HepG2 (cell line): ENCODE data around the gene HDAC4. TPM values are rescaled to one million over a fixed set of nuclear protein-coding genes. Genes with fewer than 3 reads are reported as not detected.

Experiments
- ATAC-seq: fragments of 200-7000 bp; cut with Tn5 transposase; 3 replicates; pipeline ENCODE4 v1.9.1; 2020; ENCODE audit warnings: mild to moderate bottlenecking, moderate library complexity
- BruUV-seq: library from RNA; stranded (reverse); fragments of 400-500 nt; replicated peaks from 2 replicates; lab custom pipeline; 2021; lab: Mats Ljungman, UMichigan
- CTCF ChIA-PET: fragments of 300-600 bp; formaldehyde crosslinking; extraction: SDS; loops from one replicate; lab custom pipeline; 2021; ENCODE audit warnings: low total read pairs, inconsistent platforms, low intra/inter-chr PET ratio; lab: Yijun Ruan, JAX
- POLR2A ChIA-PET: fragments of 350-600 bp; sonication (Branson Sonifier 250); formaldehyde crosslinking; loops from one replicate; lab custom pipeline; 2020; ENCODE audit warnings: antibody characterized with exemption, inconsistent platforms; lab: Yijun Ruan, JAX
- DNase-seq: peaks from one replicate; pipeline ENCODE4 v3.0.0-alpha.2; 2015; ENCODE audit warnings: low spot score
- FAIRE-seq: peaks from 3 replicates; lab custom pipeline; 2011; peaks lifted over from hg19 to GRCh38; lab: Jason Lieb, UNC
- H2AFZ ChIP-seq: one replicate; pipeline ENCODE4 v1.6.1; 2011; ENCODE audit warnings: low read length, inconsistent platforms
- H3K27ac ChIP-seq: fragments of 300-600 bp; 3 replicates; pipeline ENCODE4 v1.8.0; 2011; ENCODE audit warnings: mixed run types, mild to moderate bottlenecking, mixed read lengths, low read length, inconsistent platforms; ENCODE audit not compliant: insufficient read depth; ENCODE audit errors: extremely low read length
- H3K27me3 ChIP-seq, 2 experiments: fragments of 200-600 bp in 1 of 2; 2 replicates in 1 of 2; 3 replicates in 1 of 2; pipeline versions ENCODE4 v1.6.0 to v1.8.0; 2011; ENCODE audit warnings: low read length in 2 of 2, mild to moderate bottlenecking in 2 of 2, moderate library complexity in 2 of 2, inconsistent platforms in 1 of 2; ENCODE audit not compliant: insufficient read depth in 2 of 2, control insufficient read depth in 1 of 2
- H3K36me3 ChIP-seq, 2 experiments: fragments of 200-600 bp in 1 of 2; replicated peaks in 1 of 2; 2 replicates in 1 of 2; 3 replicates in 1 of 2; pipeline versions ENCODE4 v1.5.1 to v1.8.0; 2011; ENCODE audit warnings: low read length in 2 of 2, inconsistent platforms in 1 of 2; ENCODE audit not compliant: insufficient read depth in 2 of 2, control insufficient read depth in 1 of 2
- H3K4me1 ChIP-seq: 2 replicates; pipeline ENCODE4 v1.5.1; 2012; ENCODE audit warnings: low read length, inconsistent platforms; ENCODE audit not compliant: insufficient read depth
- H3K4me2 ChIP-seq: 2 replicates; pipeline ENCODE4 v1.6.0; 2011; ENCODE audit warnings: low read depth, low read length, inconsistent platforms
- H3K4me3 ChIP-seq, 3 experiments: fragments of 200-600 bp in 1 of 3; sonication (generic), shearing (Covaris generic) in 1 of 3; replicated peaks in 1 of 3; 2 replicates each; pipeline ENCODE4 v1.5.1; 2011 to 2016; ENCODE audit warnings: low read length in 3 of 3, inconsistent platforms in 2 of 3, low read depth in 2 of 3, mild to moderate bottlenecking in 2 of 3, control low read depth in 1 of 3, mixed read lengths in 1 of 3; ENCODE audit not compliant: insufficient read depth in 1 of 3
- H3K79me2 ChIP-seq: one replicate; pipeline ENCODE4 v1.6.1; 2011; ENCODE audit warnings: low read length, inconsistent platforms; ENCODE audit not compliant: insufficient read depth
- H3K9ac ChIP-seq: 2 replicates; pipeline ENCODE4 v1.6.0; 2011; ENCODE audit warnings: mild to moderate bottlenecking, low read depth, low read length, inconsistent platforms; ENCODE audit not compliant: insufficient read depth
- H3K9me3 ChIP-seq: 2 replicates; pipeline ENCODE4 v1.5.1; 2012; ENCODE audit warnings: mild to moderate bottlenecking, low read length
- H4K20me1 ChIP-seq: 2 replicates; pipeline ENCODE4 v1.6.0; 2011; ENCODE audit warnings: inconsistent platforms, mild to moderate bottlenecking, low read length, moderate library complexity; ENCODE audit not compliant: insufficient read depth
- AGO2 ChIP-seq: fragments of 200-400 bp; formaldehyde crosslinking; optimal IDR thresholded peaks from 2 replicates; pipeline ENCODE3; 2017; ENCODE audit warnings: mild to moderate bottlenecking, low read depth, low read length, moderate library complexity
- EZH2 ChIP-seq: conservative IDR thresholded peaks from 2 replicates; pipeline ENCODE4 v1.6.1; 2012; ENCODE audit warnings: mild to moderate bottlenecking, low read depth, low read length, moderate library complexity
- MAFF ChIP-seq: IDR thresholded peaks from 2 replicates; pipeline ENCODE4 v1.6.1; 2011; ENCODE audit warnings: low read depth, low read length, improper control_type of control experiment
- MAFK ChIP-seq, 2 experiments: IDR thresholded peaks in 1 of 2; conservative IDR thresholded peaks in 1 of 2; 2 replicates each; pipeline ENCODE4 v1.6.1; 2011; ENCODE audit warnings: improper control_type of control experiment in 2 of 2, low read length in 2 of 2
- REL ChIP-seq: sonication (generic); formaldehyde crosslinking; conservative IDR thresholded peaks from 2 replicates; pipeline ENCODE4 v1.8.0; 2022; ENCODE audit warnings: mild to moderate bottlenecking, missing genetic modification reagents, moderate library complexity
- ZNF180 ChIP-seq: sonication (generic); formaldehyde crosslinking; IDR thresholded peaks from 2 replicates; pipeline ENCODE4 v1.4.0; 2020; ENCODE audit warnings: low read depth, missing genetic modification reagents, borderline replicate concordance
- ZNF20 ChIP-seq: sonication (generic); formaldehyde crosslinking; IDR thresholded peaks from 2 replicates; pipeline ENCODE4 v1.4.0; 2020; ENCODE audit warnings: mild to moderate bottlenecking, moderate library complexity, missing genetic modification reagents
- ZNF768 ChIP-seq: sonication (generic); formaldehyde crosslinking; IDR thresholded peaks from 2 replicates; pipeline ENCODE4 v1.4.0; 2020; ENCODE audit warnings: missing genetic modification reagents
- WGBS: methylation state at CpG from one replicate; pipeline ENCODE4 v1.1.6; 2017; ENCODE audit warnings: low lambda C conversion rate; 5-methylcytosine and 5-hydroxymethylcytosine counted together
- in situ Hi-C: cut with HindIII; loops from 2 replicates; pipeline ENCODE4 v1.10.0; 2017; ENCODE audit warnings: low pct_unique_long_range_greater_than_20kb; ENCODE audit not compliant: extremely low pct_ligation_motif_present
- intact Hi-C: fragments of 100-400 bp; cut with micrococcal nuclease; formaldehyde crosslinking; loops from one replicate; pipeline ENCODE4 v1.10.0; 2022; ENCODE audit not compliant: unreplicated experiment
- polyA plus RNA-seq, 8 experiments: library from polyadenylated mRNA; depleted of rRNA in 3 of 8; stranded (reverse) in 7 of 8; unstranded in 1 of 8; fragments of >200 nt; fragmentation: Illumina TruSeq in 4 of 8; extraction: Trizol in 4 of 8; gene quantifications; 2 replicates each; pipeline versions ENCODE4 v1.2.1 to v1.2.3, GENCODE V29; 2011 to 2016; ENCODE audit warnings: low read depth in 4 of 8, missing spikeins in 1 of 8, mixed read lengths in 1 of 8; ENCODE audit not compliant: insufficient read depth in 1 of 8
- total RNA-seq, 5 experiments: library from RNA; depleted of rRNA; stranded (reverse); fragments of >200 nt; fragmentation: Illumina TruSeq; extraction: Trizol; gene quantifications; 2 replicates each; pipeline ENCODE4 v1.2.3, GENCODE V29; 2016; ENCODE audit warnings: low read depth in 1 of 5

Gene HDAC4
- total and polyA plus RNA-seq, 2 of the 13 experiments (the other 11 are each of a cell fraction or from before 2014, with no cell fraction given), result 10.1 to 11.5 TPM

DNA sequence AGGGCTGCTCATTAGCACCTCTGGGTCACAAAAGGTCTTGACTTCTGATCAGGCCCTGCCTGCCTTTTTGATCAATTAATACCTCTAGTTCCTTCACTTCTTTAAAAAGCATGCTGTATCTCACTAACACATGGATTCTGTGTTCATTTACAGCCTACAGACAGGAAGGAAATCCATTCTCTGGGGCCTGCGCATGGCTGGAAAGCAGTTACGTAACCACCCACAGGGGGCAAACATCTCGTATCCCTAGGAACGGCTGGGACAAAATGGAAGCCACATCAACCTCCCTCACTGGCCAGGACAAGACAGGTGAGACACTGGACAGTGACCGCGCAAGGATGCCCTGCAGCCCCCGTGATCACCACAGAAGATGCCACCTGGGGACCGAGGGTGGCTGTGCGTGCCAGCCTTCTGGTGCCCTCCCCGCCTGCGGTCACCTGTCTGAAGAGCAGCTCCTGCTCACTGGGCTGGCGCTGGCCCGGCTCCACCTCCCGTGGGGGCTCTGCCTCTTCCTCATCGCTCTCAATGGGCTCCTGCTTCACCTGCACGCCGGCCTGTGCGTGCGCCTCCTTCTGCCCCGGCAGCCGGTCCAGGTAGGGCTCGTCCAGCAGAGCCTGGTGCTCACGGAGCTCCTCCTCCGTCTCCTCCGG lies 286.1 kb downstream of the HDAC4 start:
- DNase-seq (no peak), FAIRE-seq (no peak), ATAC-seq (no peak)
- TF ChIP-seq AGO2 (peak; percentile 36), EZH2 (no peak)
- in situ Hi-C loops, result no loop called here
- Histone ChIP-seq H2AFZ (no peak overlapping the region), H3K4me2 (no peak overlapping the region), H3K79me2 (no peaks in the 10 kb centered on the region), H3K27me3 (no peaks in the 10 kb centered on the region), H3K9me3 (no peaks in the 10 kb centered on the region), H3K4me3 (no peak overlapping the region), H3K36me3 (peaks cover 4 to 13% of the 10 kb centered on the region in 2 experiments; a peak in 2 of 5 replicates), H3K9ac (no peak overlapping the region), H4K20me1 (no peaks in the 10 kb centered on the region), H3K4me1 (peaks cover 12% of the 10 kb centered on the region), H3K27ac (no peak overlapping the region)
- ChIA-PET POLR2A (no interaction called here), CTCF (no interaction called here)
- 94% methylated on average over 18 of the region's 25 CpGs for WGBS
- intact Hi-C loops, result no loop called here
- BruUV-seq, result no TSS peak

DNA sequence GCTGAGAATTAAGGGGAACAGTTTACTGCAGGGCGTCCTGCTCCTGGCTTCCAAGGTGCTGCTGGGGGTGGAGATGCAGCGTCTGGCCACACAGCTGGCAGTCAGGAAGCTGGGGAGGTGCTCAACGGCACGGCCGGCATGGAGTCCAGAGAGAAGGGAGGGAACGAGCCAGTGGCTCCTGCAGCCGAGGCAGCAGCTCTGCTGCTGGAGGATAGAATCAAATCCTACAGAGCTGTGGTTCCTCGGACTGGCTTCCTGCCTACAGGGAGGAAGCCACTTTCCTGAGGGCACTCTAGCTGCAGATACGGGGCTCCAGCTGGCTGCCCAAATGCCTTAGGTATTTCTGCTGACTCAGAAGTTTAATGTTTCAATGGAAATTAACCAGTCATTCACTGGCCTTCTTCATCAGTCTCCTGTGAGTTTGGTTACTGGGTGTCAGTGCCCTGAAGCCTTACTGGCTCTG lies 286.7 kb downstream of the HDAC4 start:
- POLR2A ChIA-PET, result no interaction called here
- in situ Hi-C loops, result no loop called here
- H3K4me1 ChIP-seq, result peaks cover 12% of the 10 kb centered on the region
- no peaks in the 10 kb centered on the region for H3K9me3 ChIP-seq
- TF ChIP-seq MAFK (conservative IDR thresholded peaks at IDR 0.05 in 1 of 2, IDR thresholded peaks at IDR 0.05 in 1 of 2; ENCODE audit: low read length in 2 of 2) (peak; percentile 96 to 98), ZNF20 (CRISPR knock-in tag) (no peak), ZNF180 (no peak), MAFF (peak; percentile 93), ZNF768 (CRISPR knock-in tag) (peak; percentile 16; the same call in 1 of the 2 replicates), REL (CRISPR knock-in tag) (no peak)
- no peak overlapping the region for H3K9ac ChIP-seq
- no peak for DNase-seq
- H4K20me1 ChIP-seq, result no peaks in the 10 kb centered on the region
- no peak overlapping the region for H3K27ac ChIP-seq
- H3K4me2 ChIP-seq, result no peak overlapping the region
- CTCF ChIA-PET, result no interaction called here
- no peak overlapping the region for H2AFZ ChIP-seq
- intact Hi-C loops, result no loop called here
- BruUV-seq, result no TSS peak
- ATAC-seq, result no peak
- no peak for FAIRE-seq
- H3K4me3 ChIP-seq, result no peak overlapping the region
- no peaks in the 10 kb centered on the region for H3K27me3 ChIP-seq
- H3K79me2 ChIP-seq, result no peaks in the 10 kb centered on the region
- WGBS, result 90% methylated on average over 9 of the region's 9 CpGs
- H3K36me3 ChIP-seq, result peaks cover 9 to 15% of the 10 kb centered on the region in 2 experiments; a peak in 4 of 5 replicates
